ENCODE results near the gene TENM4.

DNA sequence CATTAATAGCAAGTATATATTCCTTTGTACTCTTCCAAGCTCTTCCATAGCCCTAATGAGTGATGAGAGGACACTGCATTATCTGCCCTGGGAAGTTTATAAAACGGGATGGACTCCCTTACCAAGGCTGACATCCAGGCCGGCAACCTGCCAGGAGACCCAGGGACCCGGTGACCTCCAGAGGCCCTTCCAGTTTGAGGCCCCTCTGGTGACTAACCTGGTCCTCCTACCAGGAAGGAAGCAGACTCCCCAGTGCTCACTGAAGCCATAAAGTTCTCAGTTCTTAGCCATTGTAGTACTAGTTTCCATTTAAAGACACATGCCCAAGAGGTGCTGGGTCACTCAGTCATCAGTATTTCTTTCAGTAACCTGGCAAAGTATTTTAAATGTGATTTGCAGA, 345.4 kb downstream of the TENM4 start:
- TF ChIP-seq, protein P1, sequence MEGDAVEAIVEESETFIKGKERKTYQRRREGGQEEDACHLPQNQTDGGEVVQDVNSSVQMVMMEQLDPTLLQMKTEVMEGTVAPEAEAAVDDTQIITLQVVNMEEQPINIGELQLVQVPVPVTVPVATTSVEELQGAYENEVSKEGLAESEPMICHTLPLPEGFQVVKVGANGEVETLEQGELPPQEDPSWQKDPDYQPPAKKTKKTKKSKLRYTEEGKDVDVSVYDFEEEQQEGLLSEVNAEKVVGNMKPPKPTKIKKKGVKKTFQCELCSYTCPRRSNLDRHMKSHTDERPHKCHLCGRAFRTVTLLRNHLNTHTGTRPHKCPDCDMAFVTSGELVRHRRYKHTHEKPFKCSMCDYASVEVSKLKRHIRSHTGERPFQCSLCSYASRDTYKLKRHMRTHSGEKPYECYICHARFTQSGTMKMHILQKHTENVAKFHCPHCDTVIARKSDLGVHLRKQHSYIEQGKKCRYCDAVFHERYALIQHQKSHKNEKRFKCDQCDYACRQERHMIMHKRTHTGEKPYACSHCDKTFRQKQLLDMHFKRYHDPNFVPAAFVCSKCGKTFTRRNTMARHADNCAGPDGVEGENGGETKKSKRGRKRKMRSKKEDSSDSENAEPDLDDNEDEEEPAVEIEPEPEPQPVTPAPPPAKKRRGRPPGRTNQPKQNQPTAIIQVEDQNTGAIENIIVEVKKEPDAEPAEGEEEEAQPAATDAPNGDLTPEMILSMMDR (IDR thresholded peaks at IDR 0.05): no peak
- no peak for TF ChIP-seq EZH2 (IDR thresholded peaks at IDR 0.05)

Measured in neural progenitor cell (in vitro differentiated cells).